Activated CD8-positive, alpha-beta memory T cell treated with anti-CD3 and anti-CD28 coated beads, Interleukin-2, amount 50 U/mL, for 24 hours (primary cell): ENCODE measurements around the gene INIP.
"Not testable (repeated sequence)": the region's sequence is repeated elsewhere in the genome, so short reads cannot be mapped to it uniquely, and the experiment has no call there.

Experiments
- DNase-seq: peaks from one replicate; pipeline ENCODE4 v3.0.0-alpha.2; 2020; ENCODE audit errors: extremely low read depth

Gene INIP

DNA sequence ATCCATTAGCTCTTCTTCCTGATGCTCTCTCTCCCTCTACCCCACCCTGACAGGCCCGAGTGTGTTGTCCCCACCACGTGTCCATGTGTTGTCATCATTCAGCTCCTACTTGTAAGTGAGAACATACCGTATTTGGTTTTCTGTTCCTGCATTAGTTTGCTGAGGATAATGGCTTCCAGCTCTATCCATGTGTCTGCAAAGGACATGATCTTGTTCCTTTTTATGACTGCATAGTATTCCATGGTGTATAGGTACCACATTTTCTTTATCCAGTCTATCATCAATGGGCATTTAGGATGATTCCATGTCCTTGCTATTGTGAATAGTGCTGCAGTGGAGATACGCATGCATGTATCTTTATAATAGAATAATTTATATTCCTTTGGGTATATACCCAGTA is 44.7 kb downstream of the INIP start:
- not testable (repeated sequence) for DNase-seq

DNA sequence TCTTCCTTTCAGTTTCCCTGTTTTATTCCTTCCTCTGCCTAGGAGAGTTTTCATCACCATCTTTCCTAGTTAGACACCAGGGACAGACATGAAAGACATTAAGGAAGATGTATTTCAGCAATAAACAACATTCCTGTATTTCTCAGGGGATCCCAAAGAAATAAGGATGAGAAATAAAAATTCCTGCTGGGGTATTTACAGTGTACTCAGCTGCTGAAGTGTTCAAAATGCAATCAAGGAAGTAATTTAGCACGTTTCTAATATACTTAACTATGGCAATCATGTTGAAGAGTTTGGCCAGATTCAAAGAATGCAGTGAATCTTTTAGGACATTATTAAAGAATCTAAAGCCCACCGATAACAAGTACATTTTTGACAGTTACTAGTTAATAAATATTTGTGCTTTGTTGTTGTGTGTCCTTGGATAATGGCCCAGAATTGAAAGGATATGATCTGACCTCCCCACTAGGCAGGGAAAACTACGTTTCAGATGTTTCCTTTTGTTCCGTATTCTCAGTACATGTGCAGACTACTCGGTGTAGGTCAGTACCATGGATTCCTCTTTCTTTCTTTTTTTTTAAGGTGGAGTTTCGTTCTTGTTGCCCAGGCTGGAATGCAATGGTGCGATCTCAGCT is 46.8 kb downstream of the INIP start:
- DNase-seq = no peak

DNA sequence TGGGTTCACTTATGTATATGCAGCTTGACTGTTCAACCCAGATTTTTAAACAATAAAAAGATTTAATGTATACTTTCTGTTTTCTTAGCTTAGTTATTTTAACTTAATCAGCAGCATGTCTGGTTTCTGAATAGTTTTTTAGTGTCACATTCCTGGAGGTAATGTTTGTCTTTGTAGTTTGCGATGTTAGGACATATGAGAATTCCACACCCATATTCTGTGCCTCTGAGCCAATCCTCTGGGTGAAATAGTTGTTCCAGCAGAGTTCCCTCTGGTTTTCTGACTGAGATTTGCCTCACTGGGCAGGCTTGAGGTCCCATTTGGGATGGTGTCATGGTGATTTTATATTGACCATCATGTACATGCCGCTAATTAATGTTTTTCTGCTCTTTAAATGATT is 48.6 kb downstream of the INIP start:
- no peak for DNase-seq

DNA sequence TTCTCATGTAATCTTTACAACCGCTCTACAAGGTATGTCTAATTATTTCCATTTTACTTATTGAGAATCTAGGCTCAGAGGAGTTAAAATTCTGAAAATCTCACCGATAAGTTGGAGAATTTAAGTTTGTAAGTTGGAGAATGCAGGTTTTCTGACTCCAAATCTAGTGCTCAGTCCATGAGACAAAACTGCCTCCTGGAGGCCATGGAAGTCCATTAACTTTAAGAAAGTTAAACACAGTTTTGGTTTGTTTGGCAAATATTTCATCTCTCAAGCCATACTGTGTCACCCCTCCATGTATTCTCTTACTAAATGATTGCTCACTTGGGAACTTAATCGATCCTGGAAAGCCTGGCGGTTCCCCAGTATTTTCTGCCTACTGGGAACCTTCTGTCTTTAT is 52.6 kb downstream of the INIP start:
- DNase-seq = no peak

DNA sequence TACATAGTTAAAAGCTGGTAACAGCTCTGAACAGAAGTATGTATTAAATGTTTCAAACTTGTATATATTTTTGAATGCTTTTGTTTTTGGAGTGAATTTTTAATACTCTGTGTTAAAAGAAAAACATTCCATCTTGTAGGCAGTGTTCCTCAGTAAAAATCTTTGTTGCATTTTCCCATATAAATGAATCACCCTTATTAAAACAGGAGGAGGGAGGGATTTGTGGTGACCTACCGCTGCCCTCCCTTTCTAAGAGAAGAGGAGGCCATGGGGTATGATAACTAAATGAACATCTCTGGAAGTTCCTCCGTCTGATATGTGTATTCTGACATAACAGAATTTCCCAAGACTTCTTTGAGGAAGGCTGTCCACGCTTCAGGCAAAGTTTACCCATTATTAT is 53.4 kb downstream of the INIP start:
- no peak for DNase-seq

DNA sequence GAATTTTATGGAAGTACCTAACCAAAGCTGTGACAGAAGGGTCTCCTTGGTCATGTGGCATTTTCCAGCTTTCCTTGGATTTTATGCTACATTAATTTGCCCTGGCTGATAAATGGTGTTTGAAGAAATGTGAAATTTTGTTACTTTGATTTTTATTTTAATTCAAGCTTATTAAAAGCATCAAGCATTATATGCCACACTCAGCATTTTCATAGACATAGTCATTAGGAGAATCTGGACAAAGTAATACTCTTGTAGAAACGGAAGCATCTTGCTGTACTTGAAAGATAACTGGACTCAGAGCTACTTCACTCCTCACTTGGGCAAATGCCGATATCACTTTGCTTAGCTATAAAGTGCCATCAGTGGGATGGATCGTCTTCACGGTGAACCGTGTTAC is 54.2 kb downstream of the INIP start:
- DNase-seq = no peak

DNA sequence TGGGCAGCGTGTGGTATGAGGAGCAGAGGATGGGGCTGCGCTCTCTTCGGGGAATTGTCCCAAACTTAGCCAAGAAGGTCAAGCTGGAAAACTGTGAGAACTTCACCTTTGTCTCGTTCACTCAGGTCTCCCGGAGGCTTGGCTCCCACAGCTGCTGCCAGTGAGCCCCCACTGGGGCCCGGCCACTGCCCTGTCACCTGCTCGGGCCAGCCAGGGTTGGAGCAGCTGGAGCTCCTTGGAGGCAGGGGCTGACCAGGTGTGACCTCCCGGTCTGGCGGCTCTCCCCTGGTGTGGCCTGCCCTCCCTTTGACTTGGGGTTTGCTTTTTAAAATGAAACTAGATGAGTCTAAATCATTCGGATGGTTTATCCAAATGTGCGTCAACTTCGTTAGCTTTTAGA is 58.0 kb downstream of the INIP start:
- no peak for DNase-seq

DNA sequence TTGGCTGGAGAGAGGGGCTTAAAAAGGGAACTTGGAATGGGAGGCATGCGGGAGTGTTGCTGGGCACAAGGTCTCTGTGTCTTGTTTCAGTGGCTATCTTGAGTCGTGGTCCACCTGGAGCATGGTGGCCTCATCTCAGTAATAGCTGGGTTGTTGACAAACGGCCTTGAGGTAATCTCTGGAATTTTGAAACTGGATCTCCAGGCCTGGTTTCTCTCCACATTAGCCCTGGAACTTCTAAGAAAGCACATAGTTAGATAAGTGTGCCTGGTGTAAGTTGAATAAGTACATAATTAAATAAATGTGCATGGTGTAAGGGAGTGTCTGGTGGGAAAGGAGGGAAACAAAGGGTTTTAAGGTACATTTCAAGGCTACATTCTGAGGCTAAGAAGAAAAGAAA is 62.2 kb downstream of the INIP start:
- no peak for DNase-seq

DNA sequence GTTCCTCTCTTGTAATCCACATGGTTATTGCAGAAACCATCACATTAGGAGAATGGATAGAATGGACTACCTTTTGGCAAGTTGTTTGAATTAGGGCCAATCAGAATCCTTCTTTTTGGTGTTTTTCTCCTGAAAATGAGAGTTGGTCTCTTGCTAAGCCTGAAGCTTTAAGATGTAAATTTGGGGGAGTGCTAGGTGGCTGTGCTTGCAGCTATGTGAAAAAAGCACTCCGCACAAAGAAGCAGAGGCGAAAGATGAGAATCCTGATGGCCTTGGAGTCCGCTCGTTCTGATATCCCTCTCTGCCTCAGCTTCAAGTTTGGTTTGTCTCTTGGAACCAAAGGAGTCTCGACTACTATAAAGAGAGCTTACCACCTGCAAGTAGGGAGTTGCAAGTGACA is 63.6 kb downstream of the INIP start:
- DNase-seq = no peak

DNA sequence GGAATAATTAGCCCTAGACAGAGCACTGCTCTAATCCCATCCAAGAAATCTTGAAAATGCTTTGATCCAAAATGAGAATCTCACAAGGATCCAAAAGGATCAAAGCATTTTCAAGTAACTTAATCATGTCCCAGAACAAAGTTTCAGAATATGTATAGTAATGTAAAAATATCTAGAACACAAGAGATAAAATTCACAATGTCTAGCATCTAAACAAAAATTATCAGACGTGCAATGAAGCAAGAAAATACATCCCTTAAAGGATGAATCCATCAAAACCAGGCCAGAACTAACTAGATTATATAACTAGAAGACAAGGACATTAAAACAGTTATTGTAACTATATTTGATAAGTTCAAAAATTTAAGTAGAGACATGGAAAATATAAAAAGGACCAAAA is 69.3 kb downstream of the INIP start:
- no peak for DNase-seq

DNA sequence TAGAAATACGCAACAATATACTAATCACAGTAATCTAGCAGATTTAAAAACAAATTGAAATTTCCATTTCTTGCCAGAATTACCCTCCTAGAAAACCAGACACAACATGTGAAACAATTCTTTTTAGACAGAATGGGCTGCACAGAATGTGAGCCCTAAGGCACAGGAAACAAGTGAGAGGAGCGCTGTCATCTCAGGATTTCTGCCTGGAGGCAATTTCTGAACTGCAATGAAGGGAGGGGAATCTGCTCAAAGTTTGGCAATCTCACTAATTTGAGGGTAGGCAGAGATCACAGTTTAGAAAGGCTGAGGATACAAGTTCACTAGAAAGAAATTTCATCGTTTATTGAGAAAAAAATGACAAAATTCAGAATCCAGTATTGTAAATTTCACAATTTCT is 70.3 kb downstream of the INIP start:
- DNase-seq = no peak

DNA sequence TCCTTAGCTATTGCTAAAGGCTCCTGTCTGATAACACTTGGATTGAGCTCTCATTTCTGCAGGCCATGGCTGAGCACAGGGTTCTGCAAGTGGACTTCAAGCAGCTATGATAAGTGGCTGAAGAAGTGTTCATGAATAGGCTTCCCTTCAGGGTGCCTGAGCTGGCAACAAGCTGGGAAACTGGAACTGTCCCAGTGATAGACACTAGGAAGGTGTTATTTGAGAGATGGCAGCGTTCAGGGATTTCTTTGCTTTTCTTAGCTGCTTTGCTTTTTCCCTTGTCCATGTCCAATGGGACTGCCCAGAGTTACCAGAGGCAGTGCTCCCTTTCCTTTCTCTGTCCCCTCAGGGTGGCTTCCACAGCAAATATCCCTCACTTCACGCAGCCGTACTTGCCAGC is 75.8 kb downstream of the INIP start:
- DNase-seq = no peak

DNA sequence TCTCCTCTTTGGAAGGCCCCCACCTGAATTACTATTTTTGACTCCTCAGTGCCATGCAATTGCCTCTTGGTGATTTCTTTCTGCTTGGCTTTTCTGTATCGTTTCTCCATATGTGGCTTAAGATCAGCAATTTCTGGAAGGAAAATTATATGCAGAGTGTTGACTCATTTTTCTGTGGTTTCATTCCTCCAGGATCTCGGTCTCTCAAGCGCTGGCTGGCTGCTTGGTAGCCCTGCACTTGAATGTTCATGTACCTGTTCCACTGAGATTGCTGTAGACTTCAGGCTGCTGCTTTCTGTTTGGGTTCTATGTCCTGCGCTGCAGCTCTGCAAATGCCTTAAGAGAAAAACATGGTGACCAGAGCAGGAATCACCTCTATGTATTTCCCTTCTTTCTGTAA is 77.6 kb downstream of the INIP start:
- no peak for DNase-seq
